ENCODE results near the gene LTBP1.
A peak's percentile ranks its signal among the peaks of the same experiment; 100 is the strongest.

Gene LTBP1

DNA sequence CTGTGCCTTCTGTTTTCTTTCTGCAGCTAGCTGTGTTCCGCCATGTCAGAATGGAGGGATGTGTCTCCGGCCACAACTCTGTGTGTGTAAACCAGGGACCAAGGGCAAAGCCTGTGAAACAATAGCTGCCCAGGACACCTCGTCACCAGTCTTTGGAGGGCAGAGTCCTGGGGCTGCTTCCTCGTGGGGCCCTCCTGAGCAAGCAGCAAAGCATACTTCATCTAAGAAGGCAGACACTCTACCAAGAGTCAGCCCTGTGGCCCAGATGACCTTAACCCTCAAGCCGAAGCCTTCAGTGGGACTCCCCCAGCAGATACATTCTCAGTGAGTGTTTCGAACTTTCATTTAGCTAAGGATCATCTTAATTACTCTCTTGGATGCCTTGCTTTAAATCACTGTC lies 74.1 kb downstream of the LTBP1 start:
- no peak overlapping the region for H3K4ac ChIP-seq (ENCODE audit: low read depth, low read length)
- H3K4me1 ChIP-seq (ENCODE audit: control insufficient read depth in 1 of 2, insufficient read depth in 2 of 2, low read length in 2 of 2) = peaks cover 0 to 2% of the 10 kb centered on the region in 2 experiments
- no peaks in the 10 kb centered on the region for H3K36me3 ChIP-seq (ENCODE audit: control insufficient read depth in 1 of 2, insufficient read depth in 2 of 2, low read length in 2 of 2)
- peaks cover 3% of the 10 kb centered on the region for H3K79me1 ChIP-seq (ENCODE audit: low read length)
- H3K4me2 ChIP-seq (ENCODE audit: low read length) = no peak overlapping the region
- peaks cover 4% of the 10 kb centered on the region for H3K9me3 ChIP-seq (ENCODE audit: insufficient read depth, low read depth, low read length)
- no peak overlapping the region for H2AFZ ChIP-seq (ENCODE audit: insufficient read depth, low read length, poor library complexity)
- no peak overlapping the region for H3K4me3 ChIP-seq (ENCODE audit: low read depth, low read length)
- no peak overlapping the region for H3K9ac ChIP-seq (ENCODE audit: low read length)
- H3K27ac ChIP-seq (ENCODE audit: low read depth, low read length) = no peak overlapping the region
- H3K18ac ChIP-seq (ENCODE audit: low read length) = no peak overlapping the region
- no peak for DNase-seq
- H4K12ac ChIP-seq (ENCODE audit: low read depth, low read length) = no peak overlapping the region
- no peak overlapping the region for H3K23ac ChIP-seq (ENCODE audit: low read length)
- no peak overlapping the region for H2BK12ac ChIP-seq (ENCODE audit: low read length)
- H4K91ac ChIP-seq (ENCODE audit: low read depth, low read length) = no peak overlapping the region
- H3K14ac ChIP-seq (ENCODE audit: low read length) = no peak overlapping the region
- H3K27me3 ChIP-seq (ENCODE audit: insufficient read depth, low read length) = no peaks in the 10 kb centered on the region
- H4K8ac ChIP-seq (ENCODE audit: low read depth, low read length) = no peak overlapping the region
- no peak overlapping the region for H2AK5ac ChIP-seq (ENCODE audit: low read length)
- WGBS (ENCODE audit: extremely low coverage, insufficient coverage, insufficient read length) = no CpG with 5 or more reads among the region's 6 CpGs
- no peaks in the 10 kb centered on the region for H3K79me2 ChIP-seq (ENCODE audit: control insufficient read depth, insufficient read depth, low read length, poor library complexity)
- no peak overlapping the region for H2BK5ac ChIP-seq (ENCODE audit: low read depth, low read length, poor library complexity)
- no peak overlapping the region for H2BK120ac ChIP-seq (ENCODE audit: insufficient read depth, low read length, poor library complexity)

DNA sequence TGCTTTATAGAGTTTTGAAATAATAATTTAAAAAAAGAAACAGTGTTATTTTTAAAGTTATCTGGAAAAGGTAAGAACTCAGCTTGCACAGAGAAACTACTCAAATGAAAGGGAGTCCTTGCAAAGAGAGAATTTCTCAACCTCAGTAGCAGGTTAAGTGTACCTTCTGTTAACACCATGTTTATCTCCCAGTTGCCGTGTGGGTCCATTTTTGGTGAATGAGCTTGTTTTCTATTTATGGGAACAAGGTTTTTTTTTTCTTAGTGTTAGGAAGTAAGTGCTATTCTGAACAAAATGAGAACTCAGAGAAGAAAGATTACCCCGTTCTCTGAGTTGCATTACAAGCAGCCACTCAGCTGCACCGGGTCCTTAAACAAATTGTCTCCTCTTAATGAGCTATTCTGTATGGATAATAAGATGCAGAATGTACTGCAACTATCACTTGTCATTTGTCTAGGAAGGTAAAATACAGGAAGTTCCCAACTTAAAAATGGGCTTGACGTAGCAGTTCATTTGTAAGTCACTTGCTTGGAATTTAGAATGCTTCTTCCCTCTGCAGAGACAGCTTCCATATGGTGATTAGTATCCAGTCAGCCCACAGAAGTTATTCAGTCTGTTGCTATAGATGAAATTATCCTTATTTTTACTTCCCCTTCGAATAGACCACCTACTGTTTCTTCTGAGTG lies 74.9 kb downstream of the LTBP1 start:
- no peak overlapping the region for H3K4me2 ChIP-seq (ENCODE audit: low read length)
- H4K8ac ChIP-seq (ENCODE audit: low read depth, low read length) = no peak overlapping the region
- H2BK120ac ChIP-seq (ENCODE audit: insufficient read depth, low read length, poor library complexity) = no peak overlapping the region
- no peak overlapping the region for H3K23ac ChIP-seq (ENCODE audit: low read length)
- H3K14ac ChIP-seq (ENCODE audit: low read length) = no peak overlapping the region
- no peak overlapping the region for H3K27ac ChIP-seq (ENCODE audit: low read depth, low read length)
- H2BK5ac ChIP-seq (ENCODE audit: low read depth, low read length, poor library complexity) = no peak overlapping the region
- no peak overlapping the region for H3K4me3 ChIP-seq (ENCODE audit: low read depth, low read length)
- no peak overlapping the region for H3K18ac ChIP-seq (ENCODE audit: low read length)
- peaks cover 4% of the 10 kb centered on the region for H3K9me3 ChIP-seq (ENCODE audit: insufficient read depth, low read depth, low read length)
- H3K9ac ChIP-seq (ENCODE audit: low read length) = no peak overlapping the region
- WGBS (ENCODE audit: extremely low coverage, insufficient coverage, insufficient read length) = no CpG with 5 or more reads among the region's 5 CpGs
- H3K79me2 ChIP-seq (ENCODE audit: control insufficient read depth, insufficient read depth, low read length, poor library complexity) = no peaks in the 10 kb centered on the region
- no peak overlapping the region for H2AFZ ChIP-seq (ENCODE audit: insufficient read depth, low read length, poor library complexity)
- H3K27me3 ChIP-seq (ENCODE audit: insufficient read depth, low read length) = no peaks in the 10 kb centered on the region
- no peak overlapping the region for H3K4ac ChIP-seq (ENCODE audit: low read depth, low read length)
- no peak overlapping the region for H4K12ac ChIP-seq (ENCODE audit: low read depth, low read length)
- no peaks in the 10 kb centered on the region for H3K4me1 ChIP-seq (ENCODE audit: control insufficient read depth in 1 of 2, insufficient read depth in 2 of 2, low read length in 2 of 2)
- H4K91ac ChIP-seq (ENCODE audit: low read depth, low read length) = no peak overlapping the region
- H3K36me3 ChIP-seq (ENCODE audit: control insufficient read depth in 1 of 2, insufficient read depth in 2 of 2, low read length in 2 of 2) = no peaks in the 10 kb centered on the region
- peak in 1 of 2 donors; percentile 43 for DNase-seq
- no peak overlapping the region for H2BK12ac ChIP-seq (ENCODE audit: low read length)
- H2AK5ac ChIP-seq (ENCODE audit: low read length) = no peak overlapping the region
- H3K79me1 ChIP-seq (ENCODE audit: low read length) = no peaks in the 10 kb centered on the region

DNA sequence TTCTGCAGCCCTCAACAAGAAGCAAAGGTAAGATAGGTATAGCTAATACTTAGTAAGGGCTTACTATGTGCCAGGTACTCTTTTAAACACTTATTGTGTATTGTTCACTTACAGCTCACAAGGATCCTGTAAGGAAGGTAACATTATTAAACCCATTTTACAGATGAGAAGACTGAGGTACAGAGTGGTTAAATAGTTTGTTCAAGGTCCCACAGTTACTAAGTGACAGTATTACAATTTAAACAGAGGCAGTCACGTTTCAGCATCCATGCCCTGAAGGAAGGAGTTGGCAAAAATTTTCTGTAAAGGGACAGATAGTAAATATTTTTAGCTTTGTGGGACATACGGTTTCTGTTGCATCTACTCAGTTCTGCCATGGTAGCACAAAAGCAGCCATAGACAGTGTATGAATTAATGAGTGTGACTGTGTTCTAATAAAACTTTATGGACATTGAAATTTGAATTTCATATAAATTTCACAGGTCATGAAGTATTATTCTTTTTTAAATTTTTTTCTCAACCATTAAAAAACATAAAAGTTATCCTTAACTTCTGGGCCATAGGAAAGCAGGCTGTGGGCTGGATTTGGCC lies 75.7 kb downstream of the LTBP1 start:
- DNase-seq = no peak
- H4K91ac ChIP-seq (ENCODE audit: low read depth, low read length) = no peak overlapping the region
- H3K4me2 ChIP-seq (ENCODE audit: low read length) = no peak overlapping the region
- H3K36me3 ChIP-seq (ENCODE audit: control insufficient read depth in 1 of 2, insufficient read depth in 2 of 2, low read length in 2 of 2) = no peaks in the 10 kb centered on the region
- no peak overlapping the region for H3K27ac ChIP-seq (ENCODE audit: low read depth, low read length)
- H3K23ac ChIP-seq (ENCODE audit: low read length) = no peak overlapping the region
- H3K79me2 ChIP-seq (ENCODE audit: control insufficient read depth, insufficient read depth, low read length, poor library complexity) = no peaks in the 10 kb centered on the region
- H3K4me1 ChIP-seq (ENCODE audit: control insufficient read depth in 1 of 2, insufficient read depth in 2 of 2, low read length in 2 of 2) = no peaks in the 10 kb centered on the region
- H3K9ac ChIP-seq (ENCODE audit: low read length) = no peak overlapping the region
- H3K4me3 ChIP-seq (ENCODE audit: low read depth, low read length) = no peak overlapping the region
- H3K79me1 ChIP-seq (ENCODE audit: low read length) = no peaks in the 10 kb centered on the region
- H3K9me3 ChIP-seq (ENCODE audit: insufficient read depth, low read depth, low read length) = peaks cover 4% of the 10 kb centered on the region
- H2AK5ac ChIP-seq (ENCODE audit: low read length) = no peak overlapping the region
- H4K8ac ChIP-seq (ENCODE audit: low read depth, low read length) = no peak overlapping the region
- no peak overlapping the region for H4K12ac ChIP-seq (ENCODE audit: low read depth, low read length)
- no peaks in the 10 kb centered on the region for H3K27me3 ChIP-seq (ENCODE audit: insufficient read depth, low read length)
- H2BK5ac ChIP-seq (ENCODE audit: low read depth, low read length, poor library complexity) = no peak overlapping the region
- no peak overlapping the region for H2BK12ac ChIP-seq (ENCODE audit: low read length)
- H3K18ac ChIP-seq (ENCODE audit: low read length) = no peak overlapping the region
- H3K14ac ChIP-seq (ENCODE audit: low read length) = no peak overlapping the region
- no peak overlapping the region for H2AFZ ChIP-seq (ENCODE audit: insufficient read depth, low read length, poor library complexity)
- no peak overlapping the region for H2BK120ac ChIP-seq (ENCODE audit: insufficient read depth, low read length, poor library complexity)
- WGBS (ENCODE audit: extremely low coverage, insufficient coverage, insufficient read length) = no CpG with 5 or more reads among the region's 2 CpGs
- no peak overlapping the region for H3K4ac ChIP-seq (ENCODE audit: low read depth, low read length)

DNA sequence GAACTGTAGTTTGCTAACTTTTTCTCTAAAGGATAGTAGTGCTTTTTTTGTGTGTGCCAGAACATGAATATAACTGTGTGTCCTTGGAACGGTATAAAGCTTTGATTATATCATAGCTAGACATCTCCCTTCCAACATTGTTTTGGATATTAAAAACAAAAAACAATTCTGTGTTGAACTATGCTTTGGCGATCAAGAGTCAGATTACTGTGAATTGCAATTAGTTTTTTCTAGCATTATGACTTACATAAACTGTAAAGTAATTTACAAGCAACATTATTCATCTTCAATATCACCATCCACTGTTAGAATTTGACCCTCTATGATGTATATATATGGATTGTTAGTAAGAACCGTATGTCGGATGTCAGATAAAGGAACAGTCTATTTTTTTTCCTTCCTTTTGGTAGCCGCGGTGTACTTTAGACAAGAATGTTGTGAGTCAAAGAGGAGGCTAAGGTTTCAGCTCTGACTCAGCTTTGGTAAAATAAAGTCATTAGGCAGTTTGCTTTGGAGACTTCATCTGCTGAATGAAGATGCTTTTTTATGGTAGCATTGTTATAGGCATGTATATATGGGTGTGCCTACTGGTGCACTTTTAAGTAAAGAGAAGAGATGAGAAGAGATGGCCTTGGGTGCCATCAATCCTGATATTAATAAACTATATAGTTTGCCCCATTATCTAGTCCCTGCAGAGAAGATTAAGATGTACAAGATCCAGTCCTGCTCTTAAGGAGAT lies 76.4 kb downstream of the LTBP1 start:
- Histone ChIP-seq H3K79me2 (ENCODE audit: control insufficient read depth, insufficient read depth, low read length, poor library complexity) (no peaks in the 10 kb centered on the region), H3K4me3 (ENCODE audit: low read depth, low read length) (no peak overlapping the region), H4K12ac (ENCODE audit: low read depth, low read length) (no peak overlapping the region), H2AFZ (ENCODE audit: insufficient read depth, low read length, poor library complexity) (no peak overlapping the region), H3K14ac (ENCODE audit: low read length) (no peak overlapping the region), H3K4ac (ENCODE audit: low read depth, low read length) (no peak overlapping the region), H4K91ac (ENCODE audit: low read depth, low read length) (no peak overlapping the region), H3K36me3 (ENCODE audit: control insufficient read depth in 1 of 2, insufficient read depth in 2 of 2, low read length in 2 of 2) (no peaks in the 10 kb centered on the region), H3K4me2 (ENCODE audit: low read length) (no peak overlapping the region), H3K27me3 (ENCODE audit: insufficient read depth, low read length) (no peaks in the 10 kb centered on the region), H3K4me1 (ENCODE audit: control insufficient read depth in 1 of 2, insufficient read depth in 2 of 2, low read length in 2 of 2) (no peaks in the 10 kb centered on the region), H3K9me3 (ENCODE audit: insufficient read depth, low read depth, low read length) (peaks cover 4% of the 10 kb centered on the region), H4K8ac (ENCODE audit: low read depth, low read length) (no peak overlapping the region), H2BK12ac (ENCODE audit: low read length) (no peak overlapping the region), H3K18ac (ENCODE audit: low read length) (no peak overlapping the region), H3K79me1 (ENCODE audit: low read length) (no peaks in the 10 kb centered on the region), H2BK120ac (ENCODE audit: insufficient read depth, low read length, poor library complexity) (no peak overlapping the region), H2BK5ac (ENCODE audit: low read depth, low read length, poor library complexity) (no peak overlapping the region), H2AK5ac (ENCODE audit: low read length) (no peak overlapping the region), H3K9ac (ENCODE audit: low read length) (no peak overlapping the region), H3K23ac (ENCODE audit: low read length) (no peak overlapping the region), H3K27ac (ENCODE audit: low read depth, low read length) (no peak overlapping the region)
- no CpG with 5 or more reads among the region's 6 CpGs for WGBS (ENCODE audit: extremely low coverage, insufficient coverage, insufficient read length)
- DNase-seq = peak in 1 of 2 donors; percentile 49
